ENCODE measurements around the gene SPAST. TPM values are rescaled to one million over a fixed set of nuclear protein-coding genes. Genes with fewer than 3 reads are reported as not detected.
"Not testable (repeated sequence)": the region's sequence is repeated elsewhere in the genome, so short reads cannot be mapped to it uniquely, and the experiment has no call there.

Gene SPAST
- total RNA-seq, 1 experiment from 2014 or later = 21.6 TPM

GRCh38 chr2:32051836-32052439, 11.4 kb upstream of the SPAST start:
- Histone ChIP-seq H3K4me2 (ENCODE audit: low read length) (no peak overlapping the region), H3K4me1 (ENCODE audit: insufficient read depth, low read length) (no peaks in the 10 kb centered on the region), H2AFZ (ENCODE audit: low read length) (no peak overlapping the region), H3K9ac (ENCODE audit: low read length) (no peak overlapping the region), H3K4me3 (ENCODE audit: low read length) (no peak overlapping the region), H3K27me3 (ENCODE audit: low read length) (no peaks in the 10 kb centered on the region), H3K27ac (ENCODE audit: low read length) (no peak overlapping the region), H3K36me3 (ENCODE audit: low read depth, low read length) (no peaks in the 10 kb centered on the region), H3K9me3 (ENCODE audit: low read length) (no peaks in the 10 kb centered on the region), H4K20me1 (ENCODE audit: low read length) (no peaks in the 10 kb centered on the region), H3K79me2 (ENCODE audit: low read length) (no peaks in the 10 kb centered on the region), H3F3A (ENCODE audit: low read length, unreplicated experiment) (no peaks in the 10 kb centered on the region), H3K9me2 (replicated peaks; ENCODE audit: low read length) (no peaks in the 10 kb centered on the region)
- ATAC-seq (no peak), DNase-seq (no peak)
- no TSS peak for BruUV-seq (replicated peaks)
- POLR2A ChIA-PET (ENCODE audit: unreplicated experiment) = no interaction called here
- intact Hi-C loops (cut with micrococcal nuclease) = no loop called here
- TF ChIP-seq CTCF (conservative IDR thresholded peaks at IDR 0.05; ENCODE audit: low read depth, low read length) (no peak), EZH2 (IDR thresholded peaks at IDR 0.05; ENCODE audit: low read length, unreplicated experiment) (no peak), EZH2phosphoT487 (IDR thresholded peaks at IDR 0.05; ENCODE audit: borderline replicate concordance, low read length) (no peak)
- CTCF ChIA-PET = no interaction called here

GRCh38 chr2:32054583-32054982, 8.8 kb upstream of the SPAST start:
- ChIA-PET POLR2A (ENCODE audit: unreplicated experiment) (interaction anchor here (0.5 kb wide), 1 partner anchor 277 kb away, joined by 10 read pairs; no protein-coding TSS in a partner anchor), CTCF (interaction anchor here (0.5 to 1.3 kb wide), 2 partner anchors 9 to 83 kb away, joined by 5 to 8 read pairs; partner anchors contain the start of gene SPAST)
- H3K4me3 ChIP-seq (ENCODE audit: low read length); ATAC-seq; intact Hi-C loops (cut with micrococcal nuclease); H3K27me3 ChIP-seq (ENCODE audit: low read length); BruUV-seq (replicated peaks); H4K20me1 ChIP-seq (ENCODE audit: low read length); H3K9me3 ChIP-seq (ENCODE audit: low read length); H3K36me3 ChIP-seq (ENCODE audit: low read depth, low read length); H3K27ac ChIP-seq (ENCODE audit: low read length); H3K4me2 ChIP-seq (ENCODE audit: low read length); H3K79me2 ChIP-seq (ENCODE audit: low read length); H3K9ac ChIP-seq (ENCODE audit: low read length); H3F3A ChIP-seq (ENCODE audit: low read length, unreplicated experiment); H2AFZ ChIP-seq (ENCODE audit: low read length); DNase-seq; H3K4me1 ChIP-seq (ENCODE audit: insufficient read depth, low read length); H3K9me2 ChIP-seq (replicated peaks; ENCODE audit: low read length): not testable (repeated sequence)

- CTCF ChIA-PET = no interaction called here
- no peak for ATAC-seq
Observed at GRCh38 chr2:32058130-32058529, 5.2 kb upstream of the SPAST start.

More at GRCh38 chr2:32058130-32058529, 5.2 kb upstream of the SPAST start:
- TF ChIP-seq EZH2 (IDR thresholded peaks at IDR 0.05; ENCODE audit: low read length, unreplicated experiment) = no peak
- TF ChIP-seq CTCF (conservative IDR thresholded peaks at IDR 0.05; ENCODE audit: low read depth, low read length) = no peak
- no peak for TF ChIP-seq EZH2phosphoT487 (IDR thresholded peaks at IDR 0.05; ENCODE audit: borderline replicate concordance, low read length)
- Histone ChIP-seq H3K27me3 (ENCODE audit: low read length) (no peaks in the 10 kb centered on the region), H3K4me3 (ENCODE audit: low read length) (no peak overlapping the region), H3F3A (ENCODE audit: low read length, unreplicated experiment) (no peaks in the 10 kb centered on the region), H2AFZ (ENCODE audit: low read length) (no peak overlapping the region), H3K27ac (ENCODE audit: low read length) (no peak overlapping the region), H3K9me2 (replicated peaks; ENCODE audit: low read length) (no peaks in the 10 kb centered on the region), H3K79me2 (ENCODE audit: low read length) (no peaks in the 10 kb centered on the region), H4K20me1 (ENCODE audit: low read length) (no peaks in the 10 kb centered on the region), H3K9ac (ENCODE audit: low read length) (no peak overlapping the region), H3K4me2 (ENCODE audit: low read length) (no peak overlapping the region), H3K36me3 (ENCODE audit: low read depth, low read length) (no peaks in the 10 kb centered on the region), H3K9me3 (ENCODE audit: low read length) (no peaks in the 10 kb centered on the region), H3K4me1 (ENCODE audit: insufficient read depth, low read length) (peaks cover 8% of the 10 kb centered on the region; the same call in 1 of the 2 replicates)
- no TSS peak for BruUV-seq (replicated peaks)
- intact Hi-C loops (cut with micrococcal nuclease) = no loop called here
- peak; percentile 38 for DNase-seq
- POLR2A ChIA-PET (ENCODE audit: unreplicated experiment) = no interaction called here
